ENCODE measurements around the gene CD8B.
"Not testable (repeated sequence)": the region's sequence is repeated elsewhere in the genome, so short reads cannot be mapped to it uniquely, and the experiment has no call there.

DNA sequence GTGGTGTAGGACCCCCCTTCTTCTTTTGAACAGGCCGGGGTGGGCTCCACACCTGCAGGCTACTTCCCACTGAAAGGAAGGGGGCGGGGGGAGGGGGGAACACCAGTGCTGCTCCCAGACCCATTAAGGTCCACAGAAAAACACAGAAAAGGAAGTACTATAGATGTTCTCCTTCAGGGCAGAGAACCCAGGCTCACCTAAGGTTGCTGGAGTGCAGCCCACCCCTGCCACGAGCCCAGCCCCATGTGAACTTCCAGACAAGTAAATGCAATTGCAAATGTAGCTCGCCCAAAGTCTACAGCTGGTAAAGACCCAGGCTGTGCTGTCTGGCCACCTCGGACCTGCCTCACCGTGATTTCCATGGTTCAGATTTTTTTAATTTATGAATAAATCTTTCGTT is 24.0 kb downstream of the CD8B start:
- TF ChIP-seq, protein P1, sequence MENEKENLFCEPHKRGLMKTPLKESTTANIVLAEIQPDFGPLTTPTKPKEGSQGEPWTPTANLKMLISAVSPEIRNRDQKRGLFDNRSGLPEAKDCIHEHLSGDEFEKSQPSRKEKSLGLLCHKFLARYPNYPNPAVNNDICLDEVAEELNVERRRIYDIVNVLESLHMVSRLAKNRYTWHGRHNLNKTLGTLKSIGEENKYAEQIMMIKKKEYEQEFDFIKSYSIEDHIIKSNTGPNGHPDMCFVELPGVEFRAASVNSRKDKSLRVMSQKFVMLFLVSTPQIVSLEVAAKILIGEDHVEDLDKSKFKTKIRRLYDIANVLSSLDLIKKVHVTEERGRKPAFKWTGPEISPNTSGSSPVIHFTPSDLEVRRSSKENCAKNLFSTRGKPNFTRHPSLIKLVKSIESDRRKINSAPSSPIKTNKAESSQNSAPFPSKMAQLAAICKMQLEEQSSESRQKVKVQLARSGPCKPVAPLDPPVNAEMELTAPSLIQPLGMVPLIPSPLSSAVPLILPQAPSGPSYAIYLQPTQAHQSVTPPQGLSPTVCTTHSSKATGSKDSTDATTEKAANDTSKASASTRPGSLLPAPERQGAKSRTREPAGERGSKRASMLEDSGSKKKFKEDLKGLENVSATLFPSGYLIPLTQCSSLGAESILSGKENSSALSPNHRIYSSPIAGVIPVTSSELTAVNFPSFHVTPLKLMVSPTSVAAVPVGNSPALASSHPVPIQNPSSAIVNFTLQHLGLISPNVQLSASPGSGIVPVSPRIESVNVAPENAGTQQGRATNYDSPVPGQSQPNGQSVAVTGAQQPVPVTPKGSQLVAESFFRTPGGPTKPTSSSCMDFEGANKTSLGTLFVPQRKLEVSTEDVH (IDR thresholded peaks at IDR 0.05; ENCODE audit: low read depth, partially characterized antibody), result not testable (repeated sequence)
- TF ChIP-seq PHB2 (IDR thresholded peaks at IDR 0.05; ENCODE audit: low read depth); POLR2AphosphoS5 (IDR thresholded peaks at IDR 0.05; ENCODE audit: control insufficient read depth, insufficient read depth, low read depth, low read length): not testable (repeated sequence)

Measured in K562 (cell line).